H1 (cell line): ENCODE results near the gene RIMBP2. TPM values are rescaled to one million over a fixed set of nuclear protein-coding genes. Genes with fewer than 3 reads are reported as not detected.

Source experiments
- CTCF ChIA-PET: fragments of 300-600 bp; sonication (Branson Sonifier 250); formaldehyde crosslinking; loops from one replicate; lab custom pipeline; 2021; ENCODE audit not compliant: partially characterized antibody; lab: Charles Lee
- POLR2A ChIA-PET: fragments of 300-600 bp; sonication (Branson Sonifier 250); formaldehyde crosslinking; loops from one replicate; lab custom pipeline; 2021; ENCODE audit warnings: inconsistent platforms; ENCODE audit not compliant: partially characterized antibody; lab: Charles Lee
- DNase-seq, 2 experiments: peaks; one replicate each; pipeline versions ENCODE4 v3.0.0 to v3.0.0-alpha.2; 2010 to 2022; ENCODE audit warnings: low spot score in 2 of 2, low read depth in 1 of 2, mixed read lengths in 1 of 2
- FAIRE-seq: peaks from 2 replicates; lab custom pipeline; 2011; peaks lifted over from hg19 to GRCh38; lab: Jason Lieb, UNC
- H2AFZ ChIP-seq: 2 replicates; pipeline ENCODE4 v1.8.1; 2012; ENCODE audit warnings: low read length, inconsistent platforms
- H2AK5ac ChIP-seq: 2 replicates; pipeline ENCODE4 v1.6.1; 2013; ENCODE audit warnings: low read depth, low read length
- H2BK120ac ChIP-seq: replicated peaks from 2 replicates; pipeline ENCODE3; 2013; ENCODE audit warnings: low read depth, low read length, inconsistent platforms
- H2BK12ac ChIP-seq: 2 replicates; pipeline ENCODE4 v1.6.1; 2013; ENCODE audit warnings: low read depth, low read length
- H2BK15ac ChIP-seq: 2 replicates; pipeline ENCODE4 v1.6.1; 2013; ENCODE audit warnings: low read length
- H2BK20ac ChIP-seq: 2 replicates; pipeline ENCODE4 v1.6.1; 2013; ENCODE audit warnings: low read length
- H2BK5ac ChIP-seq: 2 replicates; pipeline ENCODE4 v1.6.1; 2013; ENCODE audit warnings: low read depth, low read length
- H3K14ac ChIP-seq: 2 replicates; pipeline ENCODE4 v1.6.1; 2013; ENCODE audit warnings: inconsistent platforms; ENCODE audit not compliant: insufficient read length
- H3K18ac ChIP-seq: 2 replicates; pipeline ENCODE4 v1.6.1; 2013; ENCODE audit warnings: low read length; ENCODE audit errors: extremely low read depth
- H3K23ac ChIP-seq: 2 replicates; pipeline ENCODE4 v1.6.1; 2013; ENCODE audit warnings: inconsistent platforms; ENCODE audit not compliant: insufficient read length
- H3K23me2 ChIP-seq: 2 replicates; pipeline ENCODE4 v1.6.1; 2013; ENCODE audit warnings: low read depth, low read length
- H3K27ac ChIP-seq: 2 replicates; pipeline ENCODE4 v1.6.1; 2011; ENCODE audit warnings: low read depth, low read length, inconsistent platforms
- H3K27me3 ChIP-seq, 4 experiments: replicated peaks in 1 of 4; 1 replicate in 1 of 4; 2 replicates in 3 of 4; pipeline versions ENCODE4 v1.6.1 to v1.8.1; 2011 to 2013; ENCODE audit warnings: low read length in 3 of 4, mild to moderate bottlenecking in 3 of 4, inconsistent platforms in 2 of 4, mixed read lengths in 2 of 4, moderate library complexity in 1 of 4; ENCODE audit not compliant: control insufficient read depth in 3 of 4, insufficient read depth in 3 of 4; ENCODE audit errors: extremely low read depth in 1 of 4
- H3K36me3 ChIP-seq, 4 experiments: 2 replicates each; pipeline versions ENCODE4 v1.6.1 to v1.8.1; 2011 to 2013; ENCODE audit warnings: mild to moderate bottlenecking in 4 of 4, low read length in 3 of 4, moderate library complexity in 2 of 4, control low read depth in 1 of 4, inconsistent platforms in 1 of 4; ENCODE audit not compliant: insufficient read depth in 4 of 4, control insufficient read depth in 2 of 4
- H3K4ac ChIP-seq: replicated peaks from 2 replicates; pipeline ENCODE3; 2013; ENCODE audit warnings: low read length, low read depth, mixed read lengths, inconsistent platforms; ENCODE audit not compliant: insufficient read length
- H3K4me1 ChIP-seq, 4 experiments: replicated peaks in 1 of 4; 1 replicate in 1 of 4; 2 replicates in 3 of 4; pipeline versions ENCODE4 v1.6.1 to v1.8.1; 2011 to 2013; ENCODE audit warnings: low read length in 3 of 4, inconsistent platforms in 2 of 4, mixed read lengths in 1 of 4; ENCODE audit not compliant: insufficient read depth in 4 of 4, control insufficient read depth in 3 of 4
- H3K4me2 ChIP-seq, 2 experiments: 2 replicates each; pipeline versions ENCODE4 v1.6.1 to v1.8.1; 2011 to 2013; ENCODE audit warnings: low read depth in 2 of 2, low read length in 2 of 2, control low read depth in 1 of 2, inconsistent platforms in 1 of 2, mild to moderate bottlenecking in 1 of 2; ENCODE audit not compliant: insufficient read depth in 1 of 2
- H3K4me3 ChIP-seq, 4 experiments: fragments of 200-600, 300-600 bp in 1 of 4; sonication (generic), shearing (Covaris generic), sonication (Bioruptor Twin) in 1 of 4; 2 replicates each; pipeline versions ENCODE4 v1.5.1 to v1.8.1; 2011 to 2016; ENCODE audit warnings: low read length in 4 of 4, low read depth in 3 of 4, control low read depth in 2 of 4, inconsistent platforms in 2 of 4, mild to moderate bottlenecking in 2 of 4, mixed read lengths in 1 of 4, moderate library complexity in 1 of 4; ENCODE audit not compliant: insufficient read depth in 2 of 4; ENCODE audit errors: extremely low read depth in 1 of 4
- H3K56ac ChIP-seq: replicated peaks from 2 replicates; pipeline ENCODE3; 2013; ENCODE audit warnings: low read depth, mild to moderate bottlenecking, mixed read lengths, low read length, inconsistent platforms; ENCODE audit not compliant: insufficient read length
- H3K79me1 ChIP-seq: 2 replicates; pipeline ENCODE4 v1.6.1; 2013; ENCODE audit warnings: low read depth, low read length, control low read depth
- H3K79me2 ChIP-seq, 2 experiments: 2 replicates each; pipeline versions ENCODE4 v1.6.1 to v1.8.1; 2012 to 2013; ENCODE audit warnings: low read length in 2 of 2, mild to moderate bottlenecking in 2 of 2, inconsistent platforms in 1 of 2; ENCODE audit not compliant: insufficient read depth in 2 of 2, control insufficient read depth in 1 of 2
- H3K9ac ChIP-seq, 4 experiments: replicated peaks in 1 of 4; 1 replicate in 1 of 4; 2 replicates in 3 of 4; pipeline versions ENCODE4 v1.6.1 to v1.8.1; 2011 to 2013; ENCODE audit warnings: low read depth in 3 of 4, low read length in 3 of 4, control low read depth in 2 of 4, mild to moderate bottlenecking in 2 of 4, moderate library complexity in 2 of 4, inconsistent platforms in 1 of 4; ENCODE audit errors: extremely low read depth in 1 of 4
- H3K9me3 ChIP-seq, 2 experiments: 2 replicates each; pipeline versions ENCODE4 v1.6.1 to v1.8.1; 2012 to 2013; ENCODE audit warnings: mild to moderate bottlenecking in 2 of 2, moderate library complexity in 2 of 2, control low read depth in 1 of 2, inconsistent platforms in 1 of 2, low read depth in 1 of 2, low read length in 1 of 2, mixed read lengths in 1 of 2; ENCODE audit not compliant: insufficient read depth in 2 of 2
- H4K20me1 ChIP-seq, 2 experiments: replicated peaks in 1 of 2; 2 replicates each; pipeline versions ENCODE3 to v1.8.1; 2011 to 2013; ENCODE audit warnings: inconsistent platforms in 2 of 2, low read length in 2 of 2, mild to moderate bottlenecking in 1 of 2; ENCODE audit not compliant: insufficient read depth in 2 of 2, control insufficient read depth in 1 of 2
- H4K5ac ChIP-seq: 2 replicates; pipeline ENCODE4 v1.6.1; 2013; ENCODE audit warnings: low read length, low read depth, mixed read lengths, inconsistent platforms; ENCODE audit not compliant: insufficient read length
- H4K8ac ChIP-seq: 2 replicates; pipeline ENCODE4 v1.8.0; 2013; ENCODE audit warnings: mild to moderate bottlenecking, moderate library complexity, low read length, inconsistent platforms; ENCODE audit not compliant: insufficient read depth; ENCODE audit errors: extremely low read depth
- H4K91ac ChIP-seq: replicated peaks from 2 replicates; pipeline ENCODE3; 2013; ENCODE audit warnings: low read length, mixed read lengths, inconsistent platforms; ENCODE audit not compliant: insufficient read length
- GTF2F1 ChIP-seq: IDR thresholded peaks from 2 replicates; pipeline ENCODE4 v1.6.1; 2012; ENCODE audit warnings: low read depth, low read length, improper control_type of control experiment, borderline replicate concordance
- HDAC6 ChIP-seq: IDR thresholded peaks from one replicate; pipeline ENCODE4 v1.7.1; 2012; ENCODE audit warnings: low read depth, mild to moderate bottlenecking, inconsistent platforms, low read length, moderate library complexity
- JUND ChIP-seq: IDR thresholded peaks from 2 replicates; pipeline ENCODE4 v1.6.1; 2011; ENCODE audit warnings: mild to moderate bottlenecking, improper control_type of control experiment, low read length
- KDM4A ChIP-seq: IDR thresholded peaks from one replicate; pipeline ENCODE4 v1.7.1; 2012; ENCODE audit warnings: low read depth, mild to moderate bottlenecking, moderate library complexity, low read length, inconsistent platforms; ENCODE audit not compliant: severe bottlenecking
- NANOG ChIP-seq: IDR thresholded peaks from 2 replicates; pipeline ENCODE4 v1.6.1; 2011; ENCODE audit warnings: low read length, low read depth, mild to moderate bottlenecking, inconsistent platforms; ENCODE audit not compliant: insufficient read depth, poor library complexity, severe bottlenecking
- NRF1 ChIP-seq: IDR thresholded peaks from 2 replicates; pipeline ENCODE4 v1.6.1; 2011; ENCODE audit warnings: mild to moderate bottlenecking, low read depth, low read length, improper control_type of control experiment
- SP4 ChIP-seq: IDR thresholded peaks from 2 replicates; pipeline ENCODE4 v1.6.1; 2012; ENCODE audit warnings: low read length, inconsistent platforms
- SRF ChIP-seq: IDR thresholded peaks from 2 replicates; pipeline ENCODE4 v1.6.1; 2011; ENCODE audit warnings: mild to moderate bottlenecking, low read depth, low read length, moderate library complexity
- TAF1 ChIP-seq: IDR thresholded peaks from 2 replicates; pipeline ENCODE4 v1.6.1; 2011; ENCODE audit warnings: mild to moderate bottlenecking, low read depth, low read length
- TEAD4 ChIP-seq: IDR thresholded peaks from 2 replicates; pipeline ENCODE4 v1.6.1; 2012; ENCODE audit warnings: low read depth, low read length, inconsistent platforms, mixed read lengths
- ZNF274 ChIP-seq: IDR thresholded peaks from 2 replicates; pipeline ENCODE4 v1.7.0; 2012; ENCODE audit warnings: low read length, borderline replicate concordance; ENCODE audit errors: extremely low read depth
- WGBS, 2 experiments: shearing (Covaris generic) in 1 of 2; methylation state at CpG; one replicate each; pipeline versions ENCODE4 v1.1.6 to v1.1.7; 2013 to 2015; ENCODE audit warnings: low lambda C conversion rate in 2 of 2, mixed read lengths in 2 of 2, inconsistent platforms in 1 of 2, low coverage in 1 of 2, missing lambda C conversion rate in 1 of 2; ENCODE audit not compliant: insufficient replicate concordance in 2 of 2, insufficient coverage in 1 of 2, insufficient read length in 1 of 2; ENCODE audit errors: extremely low coverage in 1 of 2, missing lambda C conversion rate in 1 of 2; 5-methylcytosine and 5-hydroxymethylcytosine counted together
- polyA plus RNA-seq, 7 experiments: library from polyadenylated mRNA; depleted of rRNA in 3 of 7; stranded (reverse) in 5 of 7; unstranded in 2 of 7; fragments of >200 nt in 5 of 7; fragments of 200-250 nt in 2 of 7; gene quantifications; 1 replicate in 5 of 7; 2 replicates in 1 of 7; 4 replicates in 1 of 7; pipeline versions ENCODE4 v1.2.1 to v1.2.3, GENCODE V29; 2011 to 2013; ENCODE audit warnings: missing spikeins in 2 of 7, mixed read lengths in 2 of 7
- total RNA-seq: library from RNA; stranded (reverse); fragmentation: NEBNext Ultra II Directional; extraction: Animal tissue kit (Norgen Biotek cat#: 25700); gene quantifications from 2 replicates; pipeline ENCODE4 v1.2.1, GENCODE V29; 2021
- TF ChIP-seq, protein P1 (sequence below): IDR thresholded peaks from 2 replicates; pipeline ENCODE4 v1.6.1; 2012; ENCODE audit warnings: inconsistent platforms

Gene RIMBP2
- total and polyA plus RNA-seq, 2 of the 8 experiments (the other 6 are each of a cell fraction or from before 2014, with no cell fraction given) = 0.18 to 0.65 TPM

DNA sequence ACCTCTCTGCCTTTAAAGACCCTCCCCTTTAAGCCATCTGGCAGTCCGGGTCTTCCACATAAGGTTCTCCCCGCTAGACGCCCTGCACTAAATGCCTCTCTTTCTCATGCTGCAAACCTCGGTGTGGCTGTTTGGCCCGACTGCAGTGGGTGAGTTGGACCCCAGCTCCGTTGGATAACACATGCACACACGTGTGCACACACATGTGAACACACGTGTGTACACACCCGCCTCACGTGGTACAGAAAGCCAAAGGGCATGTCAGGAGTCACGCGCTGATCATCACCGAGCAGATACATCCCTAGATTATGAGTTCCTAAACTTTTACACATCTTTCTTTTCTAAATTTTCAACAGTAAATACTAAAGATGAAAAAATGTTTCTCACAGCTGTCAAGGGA lies 68.3 kb downstream of the RIMBP2 start:
- H3K18ac ChIP-seq = no peak overlapping the region
- no peak overlapping the region for H3K56ac ChIP-seq
- no peak overlapping the region for H2AK5ac ChIP-seq
- H3K4me2 ChIP-seq = no peak overlapping the region
- H3K9me3 ChIP-seq = no peaks in the 10 kb centered on the region
- FAIRE-seq = no peak
- no peak for DNase-seq
- H3K79me1 ChIP-seq = no peaks in the 10 kb centered on the region
- H3K27me3 ChIP-seq = peaks cover 0 to 2% (median 0%) of the 10 kb centered on the region in 4 experiments; a peak in 1 of 7 replicates
- 95% methylated on average over 13 of the region's 13 CpGs; no CpG with 5 or more reads in 1 of the 2 experiments for WGBS, 2 experiments
- no peaks in the 10 kb centered on the region for H3K23me2 ChIP-seq
- no peak overlapping the region for H3K23ac ChIP-seq
- no peak overlapping the region for H2BK5ac ChIP-seq
- no peak overlapping the region for H4K8ac ChIP-seq
- H4K20me1 ChIP-seq = no peaks in the 10 kb centered on the region
- H2BK12ac ChIP-seq = no peak overlapping the region
- no peak overlapping the region for H2BK120ac ChIP-seq
- peaks cover 3 to 4% (median 4%) of the 10 kb centered on the region in 4 experiments; a peak in 5 of 7 replicates for H3K4me1 ChIP-seq
- no peak overlapping the region for H2AFZ ChIP-seq
- no peak overlapping the region for H3K4me3 ChIP-seq
- TF ChIP-seq KDM4A (no peak), NANOG (no peak), HDAC6 (no peak), SP4 (no peak), TAF1 (no peak), TEAD4 (no peak), JUND (no peak), NRF1 (no peak), SRF (no peak), ZNF274 (no peak), GTF2F1 (no peak)
- TF ChIP-seq, protein P1, sequence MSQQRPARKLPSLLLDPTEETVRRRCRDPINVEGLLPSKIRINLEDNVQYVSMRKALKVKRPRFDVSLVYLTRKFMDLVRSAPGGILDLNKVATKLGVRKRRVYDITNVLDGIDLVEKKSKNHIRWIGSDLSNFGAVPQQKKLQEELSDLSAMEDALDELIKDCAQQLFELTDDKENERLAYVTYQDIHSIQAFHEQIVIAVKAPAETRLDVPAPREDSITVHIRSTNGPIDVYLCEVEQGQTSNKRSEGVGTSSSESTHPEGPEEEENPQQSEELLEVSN = no peak
- no peak overlapping the region for H3K4ac ChIP-seq
- ChIA-PET POLR2A (no interaction called here), CTCF (no interaction called here)
- H2BK15ac ChIP-seq = no peak overlapping the region
- H3K27ac ChIP-seq = no peak overlapping the region
- no peak overlapping the region for H3K9ac ChIP-seq
- H2BK20ac ChIP-seq = no peak overlapping the region
- H3K36me3 ChIP-seq = no peaks in the 10 kb centered on the region
- no peak overlapping the region for H4K5ac ChIP-seq
- no peaks in the 10 kb centered on the region for H3K79me2 ChIP-seq
- H4K91ac ChIP-seq = no peak overlapping the region
- H3K14ac ChIP-seq = no peak overlapping the region
